ENCODE data around the gene PHETA1. TPM values are rescaled to one million over a fixed set of nuclear protein-coding genes. Genes with fewer than 3 reads are reported as not detected.

PHETA1 gene
- polyA plus RNA-seq, 1 of the 3 experiments (the other 2 are of a cell fraction): 7.3 TPM

- peaks cover 6% of the 10 kb centered on the region for H3F3A ChIP-seq (replicated peaks; ENCODE audit: insufficient read depth)
- H3K4me3 ChIP-seq (ENCODE audit: low read depth in 2 of 2, low read length in 1 of 2): no peak overlapping the region
- no peaks in the 10 kb centered on the region; the same call in 1 of the 2 replicates for H3K27me3 ChIP-seq (ENCODE audit: insufficient read depth)
- H3K79me2 ChIP-seq (ENCODE audit: insufficient read depth): no peaks in the 10 kb centered on the region
- no peaks in the 10 kb centered on the region for H3K36me3 ChIP-seq (replicated peaks in 1 of 2; ENCODE audit: control insufficient read depth in 1 of 2, insufficient read depth in 2 of 2, low read length in 1 of 2)
- TF ChIP-seq FOSL2 (IDR thresholded peaks at IDR 0.05; ENCODE audit: borderline replicate concordance, low read depth) (no peak), CTCF (IDR thresholded peaks at IDR 0.05) (peak; percentile 16)
- no peaks in the 10 kb centered on the region for H4K20me1 ChIP-seq (ENCODE audit: insufficient read depth)
- H3K4me2 ChIP-seq: no peak overlapping the region
- H3K27ac ChIP-seq (ENCODE audit: low read depth in 2 of 2, low read length in 1 of 2): no peak overlapping the region
- WGBS (ENCODE audit: low lambda C conversion rate): 68% methylated on average over 6 of the region's 6 CpGs
- POLR2A ChIA-PET: no interaction called here
- no peak overlapping the region for H3K9ac ChIP-seq
- H3K9me2 ChIP-seq: no peaks in the 10 kb centered on the region
- H3K9me3 ChIP-seq: no peaks in the 10 kb centered on the region
- H2AFZ ChIP-seq (ENCODE audit: low read depth): no peak overlapping the region
- CTCF ChIA-PET: no interaction called here
- H3K4me1 ChIP-seq (ENCODE audit: control insufficient read depth in 1 of 2, insufficient read depth in 2 of 2, low read depth in 1 of 2, low read length in 1 of 2): peaks cover 0 to 3% of the 10 kb centered on the region in 2 experiments; a peak in 1 of 4 replicates
- DNase-seq: no peak
These were observed 41.4 kb downstream of the PHETA1 start for GRCh38 chr12:111327474-111327873.

GRCh38 chr12:111322336-111323250 is 46.3 kb downstream of the PHETA1 start:
- 72% methylated on average over 18 of the region's 25 CpGs for WGBS (ENCODE audit: low lambda C conversion rate)
- TF ChIP-seq EP300 (IDR thresholded peaks at IDR 0.05; ENCODE audit: borderline replicate concordance in 1 of 2, low read depth in 1 of 2, low read length in 1 of 2) (no peak), CTCF (IDR thresholded peaks at IDR 0.05) (no peak), TEAD4 (IDR thresholded peaks at IDR 0.05; ENCODE audit: borderline replicate concordance, insufficient read depth) (no peak), NFIC (IDR thresholded peaks at IDR 0.05; ENCODE audit: borderline replicate concordance) (no peak), ELF1 (IDR thresholded peaks at IDR 0.05) (no peak)
- ChIA-PET POLR2A (no interaction called here), CTCF (interaction anchor here (0.6 to 2.2 kb wide), 7 partner anchors 9 to 911 kb away, joined by 3 to 13 read pairs (median 3); partner anchors contain the start of gene FAM216A)
- no peaks in the 10 kb centered on the region for H3K27me3 ChIP-seq (ENCODE audit: insufficient read depth)
- no peak overlapping the region for H3K4me3 ChIP-seq (ENCODE audit: low read depth in 2 of 2, low read length in 1 of 2)
- H3K9me3 ChIP-seq: no peaks in the 10 kb centered on the region
- no peaks in the 10 kb centered on the region for H3K36me3 ChIP-seq (replicated peaks in 1 of 2; ENCODE audit: control insufficient read depth in 1 of 2, insufficient read depth in 2 of 2, low read length in 1 of 2)
- H3K4me2 ChIP-seq: no peak overlapping the region
- H3K27ac ChIP-seq (ENCODE audit: low read depth in 2 of 2, low read length in 1 of 2): no peak overlapping the region
- no peaks in the 10 kb centered on the region for H4K20me1 ChIP-seq (ENCODE audit: insufficient read depth)
- DNase-seq: no peak
- no peaks in the 10 kb centered on the region for H3K79me2 ChIP-seq (ENCODE audit: insufficient read depth)
- peaks cover 6% of the 10 kb centered on the region for H3F3A ChIP-seq (replicated peaks; ENCODE audit: insufficient read depth)
- H3K9me2 ChIP-seq: no peaks in the 10 kb centered on the region
- peaks cover 0 to 7% of the 10 kb centered on the region in 2 experiments; a peak in 1 of 4 replicates for H3K4me1 ChIP-seq (ENCODE audit: control insufficient read depth in 1 of 2, insufficient read depth in 2 of 2, low read depth in 1 of 2, low read length in 1 of 2)
- H2AFZ ChIP-seq (ENCODE audit: low read depth): no peak overlapping the region
- no peak overlapping the region for H3K9ac ChIP-seq
